ENCODE measurements around the gene CELF4. TPM values are rescaled to one million over a fixed set of nuclear protein-coding genes. Genes with fewer than 3 reads are reported as not detected.

The CELF4 gene
- total RNA-seq, 1 donor from 2014 or later: not detected

- Histone ChIP-seq H3K4me3 (ENCODE audit: low read depth, low read length) (no peak overlapping the region), H3K27me3 (ENCODE audit: control insufficient read depth, insufficient read depth, low read length) (peaks cover 5% of the 10 kb centered on the region), H3K36me3 (ENCODE audit: control insufficient read depth, insufficient read depth, low read length) (no peaks in the 10 kb centered on the region)
- no peak for TF ChIP-seq CTCF (IDR thresholded peaks at IDR 0.05; ENCODE audit: insufficient read depth, low read length, poor library complexity, severe bottlenecking)
- peak; percentile 88 for DNase-seq (ENCODE audit: low read depth)
These were observed 84.1 kb downstream of the CELF4 start for GRCh38 chr18:37481491-37481890.

- Histone ChIP-seq H3K36me3 (ENCODE audit: control insufficient read depth, insufficient read depth, low read length) (no peaks in the 10 kb centered on the region), H3K27me3 (ENCODE audit: control insufficient read depth, insufficient read depth, low read length) (peaks cover 3% of the 10 kb centered on the region), H3K4me3 (ENCODE audit: low read depth, low read length) (no peak overlapping the region)
- DNase-seq (ENCODE audit: low read depth): peak; percentile 48
- TF ChIP-seq CTCF (IDR thresholded peaks at IDR 0.05; ENCODE audit: insufficient read depth, low read length, poor library complexity, severe bottlenecking): no peak
These were observed 84.5 kb downstream of the CELF4 start for GRCh38 chr18:37481072-37481471.

DNA sequence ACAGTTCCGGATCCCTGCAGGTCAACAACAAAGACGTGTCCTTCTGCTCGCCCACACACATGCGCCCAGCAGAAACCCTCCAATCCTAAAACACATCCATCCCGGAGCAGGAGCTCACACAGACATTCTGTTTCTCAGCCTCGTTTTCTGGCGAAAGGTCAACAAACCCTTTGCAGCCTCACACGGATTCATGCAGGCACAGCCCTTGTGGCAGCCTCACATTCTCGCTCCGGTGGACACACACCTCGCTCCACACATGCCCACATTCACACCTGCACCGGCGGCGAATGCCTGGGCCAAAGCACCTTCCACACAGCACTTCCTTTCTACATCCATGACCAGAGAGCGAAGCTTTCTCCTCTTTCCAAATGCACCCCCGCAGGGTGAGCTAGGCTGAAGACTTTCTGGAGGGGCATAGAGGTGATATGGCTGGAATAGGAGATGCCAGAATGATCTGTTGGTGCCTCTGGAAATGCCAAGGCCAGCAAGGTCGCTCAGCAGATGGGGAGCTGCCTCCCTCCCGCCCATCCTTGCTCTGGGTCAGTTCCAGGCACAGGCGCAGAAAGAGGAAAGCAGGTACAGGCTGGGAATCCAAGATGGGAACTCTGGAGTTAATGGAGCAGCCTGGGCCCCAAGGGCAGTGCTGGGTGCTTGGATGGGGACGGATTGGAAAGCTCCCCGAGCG lies 88.8 kb downstream of the CELF4 start:
- H3K36me3 ChIP-seq (ENCODE audit: control insufficient read depth, insufficient read depth, low read length): no peaks in the 10 kb centered on the region
- H3K4me3 ChIP-seq (ENCODE audit: low read depth, low read length): no peak overlapping the region
- TF ChIP-seq CTCF (IDR thresholded peaks at IDR 0.05; ENCODE audit: insufficient read depth, low read length, poor library complexity, severe bottlenecking): no peak
- DNase-seq (ENCODE audit: low read depth): no peak
- peaks cover 11% of the 10 kb centered on the region for H3K27me3 ChIP-seq (ENCODE audit: control insufficient read depth, insufficient read depth, low read length)

- no peak overlapping the region for H3K4me3 ChIP-seq (ENCODE audit: low read depth, low read length)
- no peaks in the 10 kb centered on the region for H3K36me3 ChIP-seq (ENCODE audit: control insufficient read depth, insufficient read depth, low read length)
- TF ChIP-seq CTCF (IDR thresholded peaks at IDR 0.05; ENCODE audit: insufficient read depth, low read length, poor library complexity, severe bottlenecking): peak; percentile 47
- peaks cover 14% of the 10 kb centered on the region for H3K27me3 ChIP-seq (ENCODE audit: control insufficient read depth, insufficient read depth, low read length)
- no peak for DNase-seq (ENCODE audit: low read depth)
These were observed 89.4 kb downstream of the CELF4 start for GRCh38 chr18:37476182-37476581.

- no peak for DNase-seq (ENCODE audit: low read depth)
- Histone ChIP-seq H3K27me3 (ENCODE audit: control insufficient read depth, insufficient read depth, low read length) (peaks cover 25% of the 10 kb centered on the region), H3K4me3 (ENCODE audit: low read depth, low read length) (no peak overlapping the region), H3K36me3 (ENCODE audit: control insufficient read depth, insufficient read depth, low read length) (no peaks in the 10 kb centered on the region)
- TF ChIP-seq CTCF (IDR thresholded peaks at IDR 0.05; ENCODE audit: insufficient read depth, low read length, poor library complexity, severe bottlenecking): no peak
These were observed 92.3 kb downstream of the CELF4 start for GRCh38 chr18:37473195-37473840.

All from kidney epithelial cell (primary cell).